ENCODE results near the gene RBFOX2. TPM values are rescaled to one million over a fixed set of nuclear protein-coding genes. Genes with fewer than 3 reads are reported as not detected.
"Not testable (repeated sequence)": the region's sequence is repeated elsewhere in the genome, so short reads cannot be mapped to it uniquely, and the experiment has no call there.

RBFOX2 gene
- total and polyA plus RNA-seq, 2 donors (not counting 1 experiment from before 2014, with no cell fraction given): not detected

GRCh38 chr22:36075230-36075629 is 46.6 kb upstream of the RBFOX2 start:
- no peak overlapping the region for H3K27ac Mint-ChIP-seq
- WGBS (ENCODE audit: insufficient coverage): 94% methylated on average over 2 of the region's 5 CpGs
- no peak for ATAC-seq (ENCODE audit: low read depth)

GRCh38 chr22:36073476-36073875 is 44.9 kb upstream of the RBFOX2 start:
- intact Hi-C loops (cut with micrococcal nuclease): no loop called here
- peaks cover 0 to 2% (median 0%) of the 10 kb centered on the region in 3 donors for H3K9me3 ChIP-seq (ENCODE audit: control extremely low read depth in 1 of 3, control insufficient read depth in 2 of 3, insufficient read depth in 1 of 3, low read length in 2 of 3)
- TF ChIP-seq CTCF (IDR thresholded peaks at IDR 0.05) (no peak), EZH2 (IDR thresholded peaks at IDR 0.05; ENCODE audit: borderline replicate concordance, insufficient read depth, low read depth, low read length, poor library complexity, severe bottlenecking) (no peak)
- no peak overlapping the region for H2AFZ ChIP-seq (ENCODE audit: insufficient read depth, low read depth, low read length, poor library complexity, severe bottlenecking)
- H3K36me3 ChIP-seq (replicated peaks in 1 of 2; ENCODE audit: control extremely low read depth in 1 of 2, control insufficient read depth in 1 of 2, extremely low read depth in 1 of 2, insufficient read depth in 2 of 2, low read length in 1 of 2): no peaks in the 10 kb centered on the region
- POLR2A ChIA-PET: no interaction called here
- ATAC-seq (ENCODE audit: low read depth): no peak
- H4K20me1 ChIP-seq (ENCODE audit: control insufficient read depth, insufficient read depth, low read length, poor library complexity, severe bottlenecking): no peaks in the 10 kb centered on the region
- DNase-seq: no peak
- Mint-ChIP-seq H3K4me3 (no peak overlapping the region), H3K27me3 (peaks cover 8% of the 10 kb centered on the region), H3K9me3 (ENCODE audit: insufficient read depth) (no peaks in the 10 kb centered on the region), H3K27ac (no peak overlapping the region), H3K4me1 (no peaks in the 10 kb centered on the region)
- no CpG with 5 or more reads among the region's 1 CpG for WGBS (ENCODE audit: insufficient coverage)
- H3K9ac ChIP-seq (ENCODE audit: low read length): no peak overlapping the region
- H3K4me3 ChIP-seq (ENCODE audit: control extremely low read depth in 1 of 5, extremely low read depth in 1 of 5, insufficient read depth in 1 of 5, low read depth in 2 of 5, low read length in 4 of 5): no peak overlapping the region
- CTCF ChIA-PET: no interaction called here
- no peaks in the 10 kb centered on the region for H3K79me2 ChIP-seq (ENCODE audit: control insufficient read depth, insufficient read depth, low read length)
- no peaks in the 10 kb centered on the region for H3K4me1 ChIP-seq (ENCODE audit: control insufficient read depth in 2 of 2, insufficient read depth in 2 of 2, low read length in 2 of 2)
- H3K27ac ChIP-seq (ENCODE audit: low read length in 2 of 2): no peak overlapping the region
- no peak overlapping the region for H3K4me2 ChIP-seq (replicated peaks; ENCODE audit: low read depth, low read length, poor library complexity, severe bottlenecking)
- peaks cover 0 to 6% (median 1%) of the 10 kb centered on the region in 4 experiments for H3K27me3 ChIP-seq (replicated peaks in 1 of 4; ENCODE audit: control extremely low read depth in 1 of 4, control insufficient read depth in 3 of 4, insufficient read depth in 4 of 4, low read length in 3 of 4)

More at GRCh38 chr22:36075230-36075629, 46.6 kb upstream of the RBFOX2 start:
- no peak overlapping the region for H2AFZ ChIP-seq (ENCODE audit: insufficient read depth, low read depth, low read length, poor library complexity, severe bottlenecking)
- Mint-ChIP-seq H3K27me3 (peaks cover 6% of the 10 kb centered on the region), H3K4me1 (no peaks in the 10 kb centered on the region), H3K9me3 (ENCODE audit: insufficient read depth) (peaks cover 2% of the 10 kb centered on the region), H3K4me3 (no peak overlapping the region)
- ChIA-PET CTCF (interaction anchor here (2.2 kb wide), 1 partner anchor 10 kb away, joined by 10 read pairs; no protein-coding TSS in a partner anchor), POLR2A (no interaction called here)
- H3K36me3 ChIP-seq (replicated peaks in 1 of 2; ENCODE audit: control extremely low read depth in 1 of 2, control insufficient read depth in 1 of 2, extremely low read depth in 1 of 2, insufficient read depth in 2 of 2, low read length in 1 of 2): no peaks in the 10 kb centered on the region
- no peaks in the 10 kb centered on the region for H3K4me1 ChIP-seq (ENCODE audit: control insufficient read depth in 2 of 2, insufficient read depth in 2 of 2, low read length in 2 of 2)
- TF ChIP-seq CTCF (IDR thresholded peaks at IDR 0.05) (no peak), EZH2 (IDR thresholded peaks at IDR 0.05; ENCODE audit: borderline replicate concordance, insufficient read depth, low read depth, low read length, poor library complexity, severe bottlenecking) (no peak)
- no peak overlapping the region for H3K4me3 ChIP-seq (ENCODE audit: control extremely low read depth in 1 of 5, extremely low read depth in 1 of 5, insufficient read depth in 1 of 5, low read depth in 2 of 5, low read length in 4 of 5)
- intact Hi-C loops (cut with micrococcal nuclease): no loop called here
- no peak overlapping the region for H3K9ac ChIP-seq (ENCODE audit: low read length)
- peaks cover 0 to 6% (median 1%) of the 10 kb centered on the region in 4 experiments for H3K27me3 ChIP-seq (replicated peaks in 1 of 4; ENCODE audit: control extremely low read depth in 1 of 4, control insufficient read depth in 3 of 4, insufficient read depth in 4 of 4, low read length in 3 of 4)
- peaks cover 0 to 2% (median 0%) of the 10 kb centered on the region in 3 donors for H3K9me3 ChIP-seq (ENCODE audit: control extremely low read depth in 1 of 3, control insufficient read depth in 2 of 3, insufficient read depth in 1 of 3, low read length in 2 of 3)
- H3K27ac ChIP-seq (ENCODE audit: low read length in 2 of 2): no peak overlapping the region
- no peaks in the 10 kb centered on the region for H4K20me1 ChIP-seq (ENCODE audit: control insufficient read depth, insufficient read depth, low read length, poor library complexity, severe bottlenecking)
- no peak overlapping the region for H3K4me2 ChIP-seq (replicated peaks; ENCODE audit: low read depth, low read length, poor library complexity, severe bottlenecking)
- H3K79me2 ChIP-seq (ENCODE audit: control insufficient read depth, insufficient read depth, low read length): no peaks in the 10 kb centered on the region
- no peak for DNase-seq

GRCh38 chr22:36070645-36071044 is 42.0 kb upstream of the RBFOX2 start:
- 71% methylated on average over 1 of the region's 2 CpGs for WGBS (ENCODE audit: insufficient coverage)
- DNase-seq; H3K9ac ChIP-seq (ENCODE audit: low read length); H3K27me3 Mint-ChIP-seq; H2AFZ ChIP-seq (ENCODE audit: insufficient read depth, low read depth, low read length, poor library complexity, severe bottlenecking); H4K20me1 ChIP-seq (ENCODE audit: control insufficient read depth, insufficient read depth, low read length, poor library complexity, severe bottlenecking); H3K9me3 ChIP-seq (ENCODE audit: control extremely low read depth in 1 of 3, control insufficient read depth in 2 of 3, insufficient read depth in 1 of 3, low read length in 2 of 3); H3K4me3 ChIP-seq (ENCODE audit: control extremely low read depth in 1 of 5, extremely low read depth in 1 of 5, insufficient read depth in 1 of 5, low read depth in 2 of 5, low read length in 4 of 5); CTCF ChIA-PET; H3K27ac ChIP-seq (ENCODE audit: low read length in 2 of 2); POLR2A ChIA-PET; H3K36me3 ChIP-seq (replicated peaks in 1 of 2; ENCODE audit: control extremely low read depth in 1 of 2, control insufficient read depth in 1 of 2, extremely low read depth in 1 of 2, insufficient read depth in 2 of 2, low read length in 1 of 2); H3K27ac Mint-ChIP-seq; intact Hi-C loops (cut with micrococcal nuclease); H3K9me3 Mint-ChIP-seq (ENCODE audit: insufficient read depth); H3K4me1 ChIP-seq (ENCODE audit: control insufficient read depth in 2 of 2, insufficient read depth in 2 of 2, low read length in 2 of 2); H3K79me2 ChIP-seq (ENCODE audit: control insufficient read depth, insufficient read depth, low read length); H3K4me2 ChIP-seq (replicated peaks; ENCODE audit: low read depth, low read length, poor library complexity, severe bottlenecking); H3K4me3 Mint-ChIP-seq; H3K4me1 Mint-ChIP-seq; ATAC-seq (ENCODE audit: low read depth): not testable (repeated sequence)
- peaks cover 0 to 11% (median 5%) of the 10 kb centered on the region in 4 experiments for H3K27me3 ChIP-seq (replicated peaks in 1 of 4; ENCODE audit: control extremely low read depth in 1 of 4, control insufficient read depth in 3 of 4, insufficient read depth in 4 of 4, low read length in 3 of 4)

Data from B cell (primary cell).